ENCODE results near the gene INKA2. TPM values are rescaled to one million over a fixed set of nuclear protein-coding genes. Genes with fewer than 3 reads are reported as not detected.

The INKA2 gene
- total RNA-seq, 4 donors from 2014 or later = 0.51 to 16.4 (median 6.4) TPM; not detected in 1

DNA sequence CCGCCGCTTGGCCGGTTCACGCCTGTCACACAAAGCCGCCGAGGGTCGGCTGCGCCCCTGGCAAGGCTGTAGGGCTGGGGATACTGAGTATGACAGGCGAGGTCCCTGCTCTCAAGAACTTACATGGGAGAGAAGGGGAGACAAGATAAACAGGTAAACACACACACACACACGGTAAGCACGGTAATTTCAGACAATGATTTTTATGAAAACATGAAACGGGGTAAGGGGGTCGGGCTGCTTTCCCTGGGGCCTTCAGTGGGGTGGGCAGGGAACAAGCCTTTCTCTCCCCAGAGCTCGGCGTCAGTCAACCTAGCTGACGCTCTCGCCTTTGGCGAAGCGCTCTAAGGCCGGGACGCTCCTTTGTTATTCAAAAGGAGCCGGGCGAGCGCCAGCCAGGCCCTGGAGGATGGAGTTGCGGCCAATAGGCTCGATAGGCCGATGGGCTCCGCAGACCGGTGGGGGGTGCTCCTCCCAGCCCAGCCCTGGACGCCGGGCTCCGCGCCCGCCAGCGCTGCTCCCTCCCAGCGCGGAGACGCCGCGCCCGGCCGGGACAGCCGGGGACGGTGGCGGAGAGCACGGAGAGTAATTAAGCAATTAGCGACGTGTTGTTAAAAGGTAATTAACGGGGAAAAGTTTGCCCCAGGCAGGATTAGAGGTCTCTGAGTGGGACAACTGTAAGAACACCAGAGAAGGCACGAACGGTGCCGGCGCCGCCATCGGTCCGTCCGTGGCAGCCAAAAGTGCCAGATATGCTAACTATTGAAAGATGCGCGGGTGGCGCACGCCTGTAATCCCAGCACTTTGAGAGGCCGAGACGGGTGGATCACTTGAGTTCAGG lies 950 bp upstream of the INKA2 start:
- no peak for TF ChIP-seq POLR2A (IDR thresholded peaks at IDR 0.05)
- TF ChIP-seq, protein P1, sequence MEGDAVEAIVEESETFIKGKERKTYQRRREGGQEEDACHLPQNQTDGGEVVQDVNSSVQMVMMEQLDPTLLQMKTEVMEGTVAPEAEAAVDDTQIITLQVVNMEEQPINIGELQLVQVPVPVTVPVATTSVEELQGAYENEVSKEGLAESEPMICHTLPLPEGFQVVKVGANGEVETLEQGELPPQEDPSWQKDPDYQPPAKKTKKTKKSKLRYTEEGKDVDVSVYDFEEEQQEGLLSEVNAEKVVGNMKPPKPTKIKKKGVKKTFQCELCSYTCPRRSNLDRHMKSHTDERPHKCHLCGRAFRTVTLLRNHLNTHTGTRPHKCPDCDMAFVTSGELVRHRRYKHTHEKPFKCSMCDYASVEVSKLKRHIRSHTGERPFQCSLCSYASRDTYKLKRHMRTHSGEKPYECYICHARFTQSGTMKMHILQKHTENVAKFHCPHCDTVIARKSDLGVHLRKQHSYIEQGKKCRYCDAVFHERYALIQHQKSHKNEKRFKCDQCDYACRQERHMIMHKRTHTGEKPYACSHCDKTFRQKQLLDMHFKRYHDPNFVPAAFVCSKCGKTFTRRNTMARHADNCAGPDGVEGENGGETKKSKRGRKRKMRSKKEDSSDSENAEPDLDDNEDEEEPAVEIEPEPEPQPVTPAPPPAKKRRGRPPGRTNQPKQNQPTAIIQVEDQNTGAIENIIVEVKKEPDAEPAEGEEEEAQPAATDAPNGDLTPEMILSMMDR (IDR thresholded peaks at IDR 0.05) = no peak
- peak overlapping the region; percentile 84 to 88 for H3K27ac ChIP-seq
- intact Hi-C loops (cut with DNase I; ENCODE audit: low total_unique reads) = loop anchor here (5.0 kb wide), 1 partner anchor 233 kb away; no protein-coding TSS in a partner anchor
- H3K4me3 ChIP-seq = peak overlapping the region; percentile 38 to 41
- DNase-seq = peak; percentile 76 to 77
- no peaks in the 10 kb centered on the region for H3K27me3 ChIP-seq
- H3K36me3 ChIP-seq = no peaks in the 10 kb centered on the region
- no peaks in the 10 kb centered on the region for H3K4me1 ChIP-seq
- H3K9me3 ChIP-seq = no peaks in the 10 kb centered on the region

DNA sequence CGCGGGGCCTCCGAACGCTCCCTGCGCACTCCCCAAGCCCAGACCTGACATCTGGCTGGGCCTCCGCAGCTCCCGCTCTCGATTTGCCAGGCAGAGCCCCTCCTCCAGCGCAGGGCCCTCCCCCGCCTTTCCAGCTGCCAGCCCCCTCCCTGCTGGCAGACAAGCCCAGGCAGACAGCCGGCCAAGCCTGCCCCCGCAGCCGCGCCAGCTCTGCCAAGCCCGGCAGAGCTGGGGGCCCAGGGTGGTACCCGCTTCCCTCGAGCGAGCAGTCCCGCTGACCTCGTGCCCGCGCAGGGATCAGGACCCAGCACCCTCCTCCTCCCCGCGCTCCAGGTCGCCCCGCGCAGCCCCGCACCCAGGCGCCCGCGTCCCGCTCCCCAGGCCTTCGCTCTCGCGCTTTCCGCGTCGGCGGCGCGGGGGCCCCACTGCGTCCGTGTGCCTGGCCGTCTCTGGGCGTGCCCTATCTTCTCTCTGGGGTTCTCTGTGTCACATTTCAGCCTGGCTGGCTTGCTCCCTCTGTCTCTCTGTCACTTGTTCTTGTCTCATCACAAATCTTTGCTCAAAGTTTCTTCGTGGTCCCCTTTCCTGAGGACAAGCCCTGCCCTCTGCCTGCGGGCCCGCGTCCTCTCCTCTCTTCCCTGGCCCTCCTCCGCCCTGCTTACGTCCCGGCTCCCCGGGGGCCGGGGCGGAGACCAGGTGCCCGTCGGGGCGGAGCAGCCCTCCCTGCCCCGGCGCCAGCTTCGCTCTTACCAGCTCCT lies 580 bp downstream of the INKA2 start:
- DNase-seq = peak; percentile 78 to 81
- intact Hi-C loops (cut with DNase I; ENCODE audit: low total_unique reads) = no loop called here
- H3K9me3 ChIP-seq = no peaks in the 10 kb centered on the region
- H3K4me3 ChIP-seq = peak overlapping the region; percentile 38 to 41
- no peaks in the 10 kb centered on the region for H3K27me3 ChIP-seq
- peak; percentile 22 to 29 for TF ChIP-seq POLR2A (IDR thresholded peaks at IDR 0.05)
- TF ChIP-seq, protein P1 (IDR thresholded peaks at IDR 0.05) = no peak
- H3K36me3 ChIP-seq = no peaks in the 10 kb centered on the region
- peaks cover 0 to 3% of the 10 kb centered on the region in 2 donors for H3K4me1 ChIP-seq
- peak overlapping the region; percentile 84 to 88 for H3K27ac ChIP-seq

DNA sequence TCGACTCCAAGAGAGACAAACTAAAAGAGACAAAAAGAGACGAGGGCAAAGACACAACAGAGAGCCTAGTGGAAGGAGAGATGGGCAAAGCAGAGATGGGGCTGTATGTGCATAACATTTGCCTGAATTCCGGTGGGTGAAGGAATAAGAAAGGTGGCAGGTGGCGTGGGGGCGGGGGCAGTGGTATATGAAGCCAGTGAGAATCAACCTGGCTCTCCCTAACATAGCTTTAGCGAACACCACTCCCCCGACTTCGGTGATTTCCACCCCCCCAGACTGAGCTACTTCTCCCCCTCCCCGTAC lies 1.1 kb downstream of the INKA2 start:
- H3K27ac ChIP-seq = peak overlapping the region; percentile 84 to 88
- no peaks in the 10 kb centered on the region for H3K27me3 ChIP-seq
- intact Hi-C loops (cut with DNase I; ENCODE audit: low total_unique reads) = no loop called here
- H3K36me3 ChIP-seq = no peaks in the 10 kb centered on the region
- DNase-seq = no peak
- H3K4me3 ChIP-seq = peak overlapping the region; percentile 38 to 41
- TF ChIP-seq POLR2A (IDR thresholded peaks at IDR 0.05) = no peak
- TF ChIP-seq, protein P1 (IDR thresholded peaks at IDR 0.05) = no peak
- no peaks in the 10 kb centered on the region for H3K9me3 ChIP-seq
- H3K4me1 ChIP-seq = peaks cover 0 to 6% of the 10 kb centered on the region in 2 donors

DNA sequence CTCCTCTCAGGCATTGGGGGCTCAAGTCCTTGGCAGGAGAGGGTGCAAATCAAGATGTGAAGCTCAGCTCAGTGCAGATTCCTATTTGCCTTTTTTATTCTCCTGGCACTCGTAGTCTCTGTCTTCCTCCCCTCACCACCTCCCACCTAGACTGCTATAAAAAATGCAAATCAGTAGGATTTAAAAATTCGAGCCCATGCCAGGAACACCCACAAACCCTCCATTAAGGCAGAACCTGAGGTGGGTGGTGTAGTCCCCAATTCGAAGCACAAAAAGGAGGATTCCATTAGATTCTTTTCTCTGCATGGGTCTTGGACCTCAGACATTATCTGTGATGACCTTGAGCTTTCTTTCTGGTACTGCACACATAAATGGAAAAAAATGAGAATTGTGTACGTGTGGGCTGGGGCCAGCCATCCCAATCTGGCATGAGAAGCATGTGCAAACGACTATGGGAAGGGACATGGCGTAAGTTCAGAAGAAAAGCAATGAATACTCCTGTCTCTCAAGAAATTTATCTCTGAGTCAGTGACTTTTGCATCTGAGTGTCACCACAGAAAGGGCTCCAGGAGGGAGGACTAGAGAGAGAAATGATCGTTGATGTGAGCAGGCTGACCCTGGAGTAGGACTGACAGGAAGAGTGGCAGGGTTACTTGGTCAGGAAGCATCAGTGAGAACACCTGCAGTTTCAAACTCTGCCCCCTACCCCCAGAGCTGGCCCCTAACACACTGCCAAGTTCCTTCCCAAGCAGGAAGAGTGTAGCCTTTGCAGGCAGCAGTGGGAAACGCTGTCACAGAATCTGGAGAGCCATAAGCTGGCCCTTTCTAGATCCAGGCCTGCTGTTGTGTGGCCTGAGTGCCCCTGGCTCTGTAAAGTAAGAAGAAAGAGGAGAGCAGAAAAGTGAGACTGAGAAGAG lies 1.7 kb downstream of the INKA2 start:
- Histone ChIP-seq H3K4me3 (peak overlapping the region in 1 of 2 donors; percentile 41), H3K36me3 (no peaks in the 10 kb centered on the region), H3K4me1 (peaks cover 0 to 6% of the 10 kb centered on the region in 2 donors), H3K9me3 (no peaks in the 10 kb centered on the region), H3K27me3 (no peaks in the 10 kb centered on the region), H3K27ac (peak overlapping the region; percentile 84 to 88)
- peak in 1 of 2 donors; percentile 10 for DNase-seq
- TF ChIP-seq, protein P1 (IDR thresholded peaks at IDR 0.05) = no peak
- no peak for TF ChIP-seq POLR2A (IDR thresholded peaks at IDR 0.05)
- intact Hi-C loops (cut with DNase I; ENCODE audit: low total_unique reads) = no loop called here
